Activated CD4-positive, alpha-beta T cell treated with anti-CD3 and anti-CD28 coated beads for 1 hour (primary cell): Measurements from ENCODE around the gene TIAM2.
"Not testable (repeated sequence)": the region's sequence is repeated elsewhere in the genome, so short reads cannot be mapped to it uniquely, and the experiment has no call there.

ENCODE experiments used
- DNase-seq: peaks from one replicate; pipeline ENCODE4 v3.0.0-alpha.2; 2020

The TIAM2 gene

GRCh38 chr6:154995254-154996015 lies at the start of gene TIAM2:
Gene TIAM2, plus strand, starts transcription at chr6:154995315. Its CDS starts 133,909 bp downstream, at chr6:155129224.
- no peak for DNase-seq

DNA sequence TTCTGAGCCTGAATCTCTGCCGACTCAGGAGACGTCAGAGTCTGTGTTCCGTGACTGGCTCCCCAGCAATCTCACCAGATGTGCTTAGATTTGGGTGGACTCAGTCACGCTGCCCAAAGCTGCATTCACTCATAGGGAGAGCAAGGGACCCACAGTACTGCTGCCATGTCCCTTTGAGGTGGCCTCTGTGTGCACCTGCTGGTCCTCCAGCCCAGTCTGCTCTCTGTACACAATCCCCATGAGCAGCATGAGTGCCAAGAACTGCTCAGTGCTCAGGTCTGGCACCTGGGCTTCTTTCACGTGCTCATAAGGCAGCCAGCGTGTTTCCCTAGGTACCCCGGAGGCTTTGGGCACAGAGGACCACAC lies 44.2 kb upstream of the TIAM2 start:
- DNase-seq, result no peak

DNA sequence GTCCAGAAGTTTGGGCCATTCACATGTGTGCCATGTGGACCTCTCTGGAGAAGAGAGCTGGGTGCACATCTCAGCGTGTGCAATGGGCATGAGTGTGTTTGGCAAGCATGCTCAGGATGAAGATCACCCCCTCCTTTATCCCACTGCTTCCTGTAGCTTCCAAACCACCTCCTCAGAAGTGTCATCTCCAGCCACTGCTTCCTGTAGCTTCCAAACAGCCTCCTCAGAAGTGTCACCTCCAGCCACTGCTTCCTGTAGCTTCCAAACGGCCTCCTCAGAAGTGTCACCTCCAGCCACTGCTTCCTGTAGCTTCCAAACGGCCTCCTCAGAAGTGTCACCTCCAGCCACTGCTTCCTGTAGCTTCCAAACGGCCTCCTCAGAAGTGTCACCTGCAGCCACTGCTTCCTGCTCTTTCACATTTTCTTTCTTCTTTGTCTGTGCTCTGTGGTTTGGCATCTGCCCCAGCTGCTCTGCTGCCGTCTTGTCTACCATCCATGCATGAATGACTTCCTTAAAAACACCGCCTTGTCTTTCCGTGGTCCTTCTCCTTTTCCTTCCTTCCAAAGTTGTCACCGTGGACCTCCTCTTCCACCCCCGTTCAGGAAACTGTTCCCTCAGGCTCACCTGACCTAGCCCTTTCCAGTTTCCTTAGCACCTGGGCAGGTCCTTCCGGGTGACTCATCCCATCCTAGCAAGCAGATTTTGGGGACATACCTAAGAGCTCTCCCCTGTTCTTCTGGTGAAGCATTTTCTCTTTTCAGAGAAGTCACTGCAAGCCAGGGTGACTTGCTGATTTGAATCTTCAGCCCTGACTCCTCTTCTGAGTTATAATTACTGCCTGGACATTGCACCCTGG lies 43.5 kb upstream of the TIAM2 start:
- DNase-seq, result no peak

GRCh38 chr6:154953644-154954043 lies 41.5 kb upstream of the TIAM2 start:
- no peak for DNase-seq

DNA sequence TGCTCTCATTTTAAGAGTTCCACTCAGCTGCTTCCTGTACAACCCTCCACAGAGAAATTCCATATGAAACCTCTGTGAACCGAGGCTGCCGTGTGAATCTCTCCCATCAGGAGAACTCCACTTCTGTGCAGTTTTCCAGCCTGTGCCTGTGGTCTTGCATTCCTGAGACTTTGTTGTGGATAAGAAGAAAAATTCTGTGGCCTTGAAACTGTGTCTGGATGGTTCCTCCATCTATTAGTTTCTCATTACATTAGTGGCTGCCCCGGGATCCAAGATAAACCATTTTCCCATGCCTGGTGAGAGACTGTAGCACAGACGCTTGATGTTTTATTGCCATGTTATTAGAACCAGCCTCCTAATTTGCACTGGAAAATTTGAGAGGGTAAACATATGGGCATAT lies 40.8 kb upstream of the TIAM2 start:
- no peak for DNase-seq

- no peak for DNase-seq
These were observed 38.2 kb upstream of the TIAM2 start for GRCh38 chr6:154956771-154957522.

GRCh38 chr6:154958469-154958868 lies 36.6 kb upstream of the TIAM2 start:
- no peak for DNase-seq

DNA sequence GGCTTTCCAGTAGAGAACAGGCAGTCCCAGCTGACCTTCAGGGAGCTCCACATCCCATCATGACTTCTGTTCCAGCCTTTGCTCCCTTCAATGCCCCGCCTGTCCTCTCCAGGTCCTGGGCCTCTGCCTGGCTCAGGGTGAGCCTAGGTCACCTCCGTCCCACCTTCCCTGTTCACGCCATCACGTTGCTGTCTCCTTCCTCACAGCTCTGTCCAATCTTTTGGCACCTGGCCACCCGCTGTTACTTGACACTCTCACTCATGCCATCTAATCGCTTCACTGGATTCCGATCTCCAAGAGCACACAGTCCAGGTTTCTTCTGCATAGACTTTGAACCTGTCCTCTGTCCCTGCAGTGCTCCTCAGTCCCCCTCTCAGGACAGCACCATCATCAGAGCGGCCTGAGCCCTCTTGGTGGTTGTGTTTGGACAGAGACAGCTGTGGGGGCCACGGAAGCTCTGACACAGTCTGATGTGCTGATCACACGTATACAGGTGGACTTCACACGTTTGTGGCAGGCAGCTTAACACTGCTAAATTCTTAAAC lies 34.7 kb upstream of the TIAM2 start:
- DNase-seq, result no peak

DNA sequence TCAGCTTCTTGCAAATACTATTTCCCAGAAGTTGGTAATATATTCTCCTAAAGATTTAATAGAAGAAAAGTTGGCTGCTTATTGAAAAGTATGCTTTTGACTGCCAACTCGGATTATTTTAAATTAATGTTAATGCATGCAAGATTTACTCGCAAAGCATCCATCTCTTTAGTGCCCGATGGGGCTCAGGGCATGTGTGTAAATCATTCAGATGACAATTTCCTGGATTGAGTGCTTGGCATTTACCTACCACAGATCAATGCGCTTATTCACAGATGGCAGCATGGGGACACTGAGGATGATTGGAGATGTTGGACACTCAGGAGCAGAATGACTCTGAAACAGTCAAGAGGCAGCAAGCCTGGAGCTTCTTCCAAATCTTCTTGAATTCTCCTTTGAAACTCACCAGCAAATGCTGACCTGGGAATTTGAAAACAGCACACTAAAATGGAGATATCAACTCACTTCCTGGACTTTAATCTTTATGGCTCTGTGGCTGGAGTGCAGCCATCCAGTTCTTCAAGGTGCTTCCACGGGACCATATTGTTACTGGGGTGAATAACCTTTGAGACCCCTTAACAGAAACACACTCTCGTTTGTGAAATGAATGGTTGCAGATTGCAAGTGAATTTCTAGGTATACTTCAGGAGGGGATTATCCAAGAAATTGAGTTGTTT lies 34.1 kb upstream of the TIAM2 start:
- no peak for DNase-seq

DNA sequence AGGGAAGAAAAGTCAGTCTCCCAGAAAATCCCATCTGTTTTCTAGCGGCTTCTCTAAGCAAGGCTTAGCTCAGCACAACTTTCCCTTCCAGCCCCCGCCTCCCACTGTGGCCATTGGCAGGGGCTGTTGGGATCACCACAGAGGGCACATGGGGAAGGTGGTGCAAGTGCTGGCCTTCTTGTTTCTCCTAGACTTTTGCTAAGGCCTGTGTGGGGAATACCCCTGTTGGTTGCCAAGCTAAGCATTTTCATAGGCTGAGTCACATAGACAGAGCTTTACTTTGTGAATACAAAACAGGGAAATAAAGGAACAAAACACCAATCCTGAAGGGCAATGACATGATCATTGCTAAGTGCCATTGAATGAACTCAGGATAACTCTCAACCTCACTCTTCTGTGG lies 32.4 kb upstream of the TIAM2 start:
- no peak for DNase-seq

DNA sequence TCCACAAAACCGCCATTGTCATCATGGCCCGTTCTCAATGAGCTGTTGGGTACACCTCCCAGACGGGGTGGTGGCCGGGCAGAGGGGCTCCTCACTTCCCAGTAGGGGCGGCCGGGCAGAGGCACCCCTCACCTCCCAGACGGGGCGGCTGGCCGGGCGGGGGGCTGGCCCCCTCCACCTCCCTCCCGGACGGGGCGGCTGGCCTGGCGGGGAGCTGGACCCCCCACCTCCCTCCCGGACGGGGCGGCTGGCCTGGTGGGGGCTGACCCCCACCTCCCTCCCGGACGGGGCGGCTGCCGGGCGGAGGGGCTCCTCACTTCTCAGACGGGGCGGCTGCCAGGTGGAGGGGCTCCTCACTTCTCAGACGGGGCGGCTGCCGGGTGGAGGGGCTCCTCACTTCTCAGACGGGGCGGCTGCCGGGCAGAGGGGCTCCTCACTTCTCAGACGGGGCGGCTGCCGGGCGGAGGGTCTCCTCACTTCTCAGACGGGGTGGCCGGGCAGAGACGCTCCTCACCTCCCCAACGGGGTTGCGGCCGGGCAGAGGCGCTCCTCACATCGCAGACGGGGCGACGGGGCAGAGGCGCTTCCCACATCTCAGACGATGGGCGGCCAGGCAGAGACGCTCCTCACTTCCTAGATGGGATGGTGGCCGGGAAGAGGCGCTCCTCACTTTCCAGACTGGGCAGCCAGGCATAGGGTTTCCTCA lies 28.9 kb upstream of the TIAM2 start:
- not testable (repeated sequence) for DNase-seq

DNA sequence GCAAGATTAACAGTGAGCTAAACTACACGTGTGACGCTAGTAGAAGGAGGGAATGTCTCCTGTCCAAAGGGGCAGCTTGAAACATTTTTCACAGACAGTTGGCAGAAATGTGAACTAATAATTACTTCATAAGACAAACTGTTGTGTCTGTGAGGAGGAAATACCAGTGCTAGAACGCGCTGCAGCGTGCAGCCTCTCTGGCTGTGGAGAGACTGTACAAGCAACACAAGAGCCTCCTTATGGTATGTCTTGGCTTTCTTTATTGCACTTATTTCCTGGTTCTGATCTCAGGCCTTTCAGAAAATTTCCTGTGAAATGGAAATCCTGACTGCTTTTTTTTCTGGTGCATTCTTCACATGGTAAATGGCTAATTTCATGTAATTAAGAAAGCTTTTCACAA lies 25.3 kb upstream of the TIAM2 start:
- no peak for DNase-seq

DNA sequence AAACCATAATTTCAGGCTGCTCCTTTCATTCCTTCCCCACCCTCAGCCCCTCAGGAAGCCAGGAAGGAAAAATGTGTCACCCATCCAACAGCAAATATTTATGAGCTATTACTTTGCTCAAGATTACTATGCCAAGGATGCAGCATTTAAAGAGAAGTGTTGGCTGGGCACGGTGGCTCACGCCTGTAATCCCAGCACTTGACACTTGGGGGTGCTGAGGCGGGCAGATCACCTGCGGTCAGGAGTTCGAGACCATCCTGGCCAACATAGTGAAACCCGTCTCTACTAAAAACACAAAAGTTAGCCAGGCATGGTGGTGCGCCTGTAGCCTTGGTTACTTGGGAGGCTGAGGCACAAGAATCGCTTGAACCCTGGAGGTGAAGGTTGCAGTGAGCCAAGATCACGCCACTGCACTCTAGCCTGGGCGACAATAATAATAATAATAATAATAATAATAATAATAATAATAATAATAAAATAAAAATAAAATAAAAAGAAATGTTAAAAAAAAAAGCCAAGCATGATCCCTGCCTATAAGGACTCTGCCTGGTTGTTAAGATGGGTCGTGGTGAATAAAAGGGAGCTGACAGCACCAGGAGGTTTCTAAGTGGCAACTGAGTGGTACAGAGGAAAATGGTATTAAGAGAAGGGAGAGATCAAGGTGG lies 20.5 kb upstream of the TIAM2 start:
- no peak for DNase-seq

DNA sequence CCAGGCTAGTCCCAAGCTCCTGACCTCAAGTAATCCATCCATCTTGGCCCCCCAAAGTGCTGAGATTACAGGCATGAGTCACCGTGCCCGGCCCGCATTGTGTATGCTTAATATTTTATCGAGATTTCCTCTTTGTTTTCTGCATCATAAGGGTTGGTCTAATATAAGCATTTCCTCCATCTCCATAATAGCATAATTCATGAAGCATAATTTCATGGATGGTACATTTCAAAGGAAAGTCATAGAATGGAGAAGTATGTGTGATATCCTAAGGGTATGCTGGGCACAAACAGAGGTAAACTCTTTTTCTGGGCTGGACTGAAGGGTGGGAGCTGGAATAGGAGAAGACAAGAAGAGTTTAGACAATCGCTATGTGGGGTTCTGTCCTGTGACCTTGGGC lies 17.5 kb upstream of the TIAM2 start:
- no peak for DNase-seq

- DNase-seq, result no peak
These were observed 14.6 kb upstream of the TIAM2 start for GRCh38 chr6:154980273-154981078.

GRCh38 chr6:154981079-154981870 lies 13.8 kb upstream of the TIAM2 start:
- DNase-seq, result no peak

DNA sequence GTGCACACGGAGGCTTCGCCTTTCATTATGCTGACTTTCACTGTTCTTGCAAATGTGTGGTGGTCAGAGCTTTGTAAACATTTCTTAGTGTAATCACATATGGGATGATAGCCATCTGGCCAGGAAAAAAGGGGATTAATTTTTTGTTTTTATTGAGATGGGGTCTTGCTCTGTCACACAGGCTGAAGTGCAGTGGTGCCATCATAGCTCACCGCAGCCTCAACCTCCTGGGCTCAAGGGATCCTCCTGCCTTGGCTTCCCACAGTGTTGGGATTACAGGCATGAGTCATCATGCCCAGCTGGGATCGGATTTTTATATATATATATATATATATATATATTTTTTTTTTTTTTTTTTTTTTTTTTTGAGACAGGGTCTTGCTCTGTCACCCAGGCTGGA lies 11.0 kb upstream of the TIAM2 start:
- no peak for DNase-seq

DNA sequence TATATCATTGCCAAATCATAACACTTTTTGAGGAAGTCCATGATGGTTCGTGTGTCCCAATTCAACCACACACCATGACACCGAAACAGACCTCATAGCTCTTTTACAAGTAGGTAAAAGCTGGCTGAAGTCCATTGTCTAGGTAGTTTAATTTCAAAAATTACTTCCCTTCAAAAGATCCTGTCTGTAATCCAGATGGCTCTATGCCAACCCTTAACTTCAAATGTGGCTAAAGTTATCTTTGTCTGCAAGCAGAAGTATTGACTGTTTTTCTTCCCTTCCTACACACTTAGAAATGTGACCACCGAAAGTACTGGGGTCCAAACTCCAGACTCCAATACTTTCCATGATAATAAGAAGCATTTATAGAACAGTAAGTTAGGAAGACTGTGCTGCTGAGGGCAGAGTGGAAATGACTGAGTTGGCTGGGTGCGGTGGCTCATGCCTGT lies 8.3 kb upstream of the TIAM2 start:
- DNase-seq, result no peak

GRCh38 chr6:154989448-154989847 lies 5.7 kb upstream of the TIAM2 start:
- no peak for DNase-seq

GRCh38 chr6:154991207-154991606 lies 3.9 kb upstream of the TIAM2 start:
- no peak for DNase-seq
